Hepatocyte (in vitro differentiated cells): ENCODE data around the gene RPP30. TPM values are rescaled to one million over a fixed set of nuclear protein-coding genes. Genes with fewer than 3 reads are reported as not detected.

Experiments
- DNase-seq: peaks from one replicate; pipeline ENCODE4 v3.0.0-alpha.2; 2016; ENCODE audit warnings: low spot score
- H2AFZ ChIP-seq: fragments of 200-600 bp; sonication (generic); 2 replicates; pipeline ENCODE4 v1.6.0; 2016; ENCODE audit warnings: antibody characterized with exemption, mild to moderate bottlenecking
- H3K27ac ChIP-seq: fragments of 200-600 bp; sonication (generic); 2 replicates; pipeline ENCODE4 v1.5.1; 2016; ENCODE audit warnings: mild to moderate bottlenecking
- H3K27me3 ChIP-seq: fragments of 200-600 bp; sonication (generic); 2 replicates; pipeline ENCODE4 v1.6.1; 2016
- H3K36me3 ChIP-seq: fragments of 200-600 bp; sonication (generic); replicated peaks from 2 replicates; pipeline ENCODE4 v1.5.1; 2016; ENCODE audit warnings: low read depth; ENCODE audit not compliant: insufficient read depth
- H3K4me1 ChIP-seq: fragments of 200-600 bp; sonication (generic); 2 replicates; pipeline ENCODE4 v1.5.1; 2016; ENCODE audit warnings: mild to moderate bottlenecking, moderate library complexity; ENCODE audit not compliant: insufficient read depth
- H3K4me2 ChIP-seq: fragments of 200-600 bp; sonication (generic); 2 replicates; pipeline ENCODE4 v1.6.0; 2016
- H3K4me3 ChIP-seq: fragments of 200-600 bp; sonication (generic); 2 replicates; pipeline ENCODE4 v1.5.1; 2016; ENCODE audit warnings: mild to moderate bottlenecking
- H3K79me2 ChIP-seq: fragments of 200-600 bp; sonication (generic); 2 replicates; pipeline ENCODE4 v1.6.0; 2017; ENCODE audit warnings: mild to moderate bottlenecking
- H3K9me2 ChIP-seq: fragments of 200-600 bp; sonication (generic); replicated peaks from 2 replicates; pipeline ENCODE4 v1.6.0; 2017; ENCODE audit warnings: mild to moderate bottlenecking; ENCODE audit not compliant: insufficient read depth
- H3K9me3 ChIP-seq: fragments of 200-600 bp; sonication (generic); 2 replicates; pipeline ENCODE4 v1.5.1; 2016; ENCODE audit warnings: low read depth, mild to moderate bottlenecking
- H4K20me1 ChIP-seq: fragments of 200-600 bp; sonication (generic); 2 replicates; pipeline ENCODE4 v1.6.0; 2016; ENCODE audit warnings: mild to moderate bottlenecking; ENCODE audit not compliant: insufficient read depth, poor library complexity, severe bottlenecking
- CTCF ChIP-seq: fragments of 200-600 bp; sonication (generic); IDR thresholded peaks from 2 replicates; pipeline ENCODE4 v1.5.1; 2016; ENCODE audit warnings: antibody characterized with exemption, mild to moderate bottlenecking; ENCODE audit not compliant: poor library complexity
- EZH2 ChIP-seq: fragments of 200-600 bp; sonication (generic); IDR thresholded peaks from 2 replicates; pipeline ENCODE4 v1.6.1; 2016; ENCODE audit warnings: antibody characterized with exemption, mild to moderate bottlenecking, borderline replicate concordance
- EZH2phosphoT487 ChIP-seq: fragments of 200-600 bp; sonication (generic); IDR thresholded peaks from one replicate; pipeline ENCODE4 v1.6.1; 2018; ENCODE audit warnings: antibody characterized with exemption, mild to moderate bottlenecking, low read depth, moderate library complexity; ENCODE audit not compliant: unreplicated experiment, severe bottlenecking
- WGBS: methylation state at CpG from one replicate; pipeline ENCODE4 v1.1.6; 2016; ENCODE audit warnings: low lambda C conversion rate; ENCODE audit errors: missing lambda C conversion rate; 5-methylcytosine and 5-hydroxymethylcytosine counted together
- polyA plus RNA-seq: library from polyadenylated mRNA; unstranded; fragments of >200 nt; fragmentation: Nextera tagmentation; extraction: Ambion mirVana; gene quantifications from 2 replicates; pipeline ENCODE4 v1.2.1, GENCODE V29; 2016
- total RNA-seq: library from RNA; depleted of rRNA; stranded (reverse); fragments of >200 nt; gene quantifications from 2 replicates; pipeline ENCODE4 v1.2.3, GENCODE V29; 2014

Gene RPP30
- total and polyA plus RNA-seq, 2 experiments from 2014 or later: 33.1 to 38.6 TPM

- TF ChIP-seq EZH2phosphoT487 (no peak), EZH2 (no peak), CTCF (no peak)
- H2AFZ ChIP-seq: no peak overlapping the region
- no peak overlapping the region for H3K4me3 ChIP-seq
- H3K9me3 ChIP-seq: no peaks in the 10 kb centered on the region
- no peaks in the 10 kb centered on the region for H3K79me2 ChIP-seq
- H3K4me1 ChIP-seq: peaks cover 3% of the 10 kb centered on the region
- WGBS: 88% methylated on average over 6 of the region's 6 CpGs
- no peaks in the 10 kb centered on the region for H3K9me2 ChIP-seq
- DNase-seq: no peak
- H3K4me2 ChIP-seq: no peak overlapping the region
- H4K20me1 ChIP-seq: no peaks in the 10 kb centered on the region
- no peaks in the 10 kb centered on the region for H3K27me3 ChIP-seq
- H3K36me3 ChIP-seq: no peaks in the 10 kb centered on the region
- no peak overlapping the region for H3K27ac ChIP-seq
Observed at GRCh38 chr10:90916392-90917237, 44.8 kb downstream of the RPP30 start.

GRCh38 chr10:90917238-90917967 lies 45.6 kb downstream of the RPP30 start:
- no peaks in the 10 kb centered on the region for H4K20me1 ChIP-seq
- no peak for TF ChIP-seq CTCF
- H3K4me3 ChIP-seq: no peak overlapping the region
- H3K9me3 ChIP-seq: no peaks in the 10 kb centered on the region
- peak overlapping the region; percentile 33 for H3K27ac ChIP-seq
- H3K4me1 ChIP-seq: peaks cover 6% of the 10 kb centered on the region
- DNase-seq: no peak
- no peaks in the 10 kb centered on the region for H3K79me2 ChIP-seq
- 64% methylated on average over 8 of the region's 8 CpGs for WGBS
- no peaks in the 10 kb centered on the region for H3K9me2 ChIP-seq
- H3K27me3 ChIP-seq: no peaks in the 10 kb centered on the region
- H3K36me3 ChIP-seq: no peaks in the 10 kb centered on the region
- H3K4me2 ChIP-seq: peak overlapping the region; percentile 8
- H2AFZ ChIP-seq: no peak overlapping the region

GRCh38 chr10:90917968-90918318 lies 46.2 kb downstream of the RPP30 start:
- Histone ChIP-seq H3K4me3 (no peak overlapping the region), H3K27ac (peak overlapping the region; percentile 2), H3K36me3 (no peaks in the 10 kb centered on the region), H2AFZ (no peak overlapping the region), H3K9me2 (no peaks in the 10 kb centered on the region), H3K27me3 (no peaks in the 10 kb centered on the region), H3K4me2 (peak overlapping the region; percentile 8), H3K9me3 (no peaks in the 10 kb centered on the region), H3K4me1 (peaks cover 6% of the 10 kb centered on the region), H4K20me1 (no peaks in the 10 kb centered on the region), H3K79me2 (no peaks in the 10 kb centered on the region)
- WGBS: 71% methylated on average over 3 of the region's 3 CpGs
- no peak for DNase-seq
- TF ChIP-seq EZH2phosphoT487 (no peak), CTCF (no peak), EZH2 (no peak)
